Activated B cell treated with CpG ODN at 0.5 μM for 24 hours (primary cell): ENCODE results near the gene LARGE1. TPM values are rescaled to one million over a fixed set of nuclear protein-coding genes. Genes with fewer than 3 reads are reported as not detected.

Experiments
- ATAC-seq: fragments of 200-7000 bp; cut with Tn5 transposase; one replicate; pipeline ENCODE4 v1.10.0; 2021; ENCODE audit warnings: low read depth, mild to moderate bottlenecking, moderate library complexity
- CTCF ChIA-PET: fragments of 350-600 bp; sonication (Branson Sonifier 250); formaldehyde crosslinking; loops from one replicate; lab custom pipeline; 2021; ENCODE audit warnings: antibody characterized with exemption; lab: Charles Lee
- POLR2A ChIA-PET: fragments of 350-600 bp; sonication (Branson Sonifier 250); formaldehyde crosslinking; loops from one replicate; lab custom pipeline; 2021; ENCODE audit warnings: antibody characterized with exemption; lab: Charles Lee
- DNase-seq: peaks from one replicate; pipeline ENCODE4 v3.0.0; 2022
- H3K27ac Mint-ChIP-seq: one replicate; pipeline ENCODE4 v1.8.0; 2020; ENCODE audit warnings: mixed read lengths
- H3K27me3 Mint-ChIP-seq: one replicate; pipeline ENCODE4 v1.8.0; 2021; ENCODE audit warnings: mixed read lengths
- H3K36me3 Mint-ChIP-seq: one replicate; pipeline ENCODE4 v1.8.0; 2021; ENCODE audit warnings: low read depth, mixed read lengths
- H3K4me1 Mint-ChIP-seq: one replicate; pipeline ENCODE4 v1.8.0; 2021; ENCODE audit warnings: mixed read lengths
- H3K4me3 Mint-ChIP-seq: one replicate; pipeline ENCODE4 v1.8.0; 2020; ENCODE audit warnings: mild to moderate bottlenecking, mixed read lengths
- H3K9me3 Mint-ChIP-seq: one replicate; pipeline ENCODE4 v1.8.0; 2020; ENCODE audit warnings: mixed read lengths
- intact Hi-C: fragments of 100-400 bp; cut with micrococcal nuclease; formaldehyde crosslinking; loops from one replicate; pipeline ENCODE4 v1.15.1; 2024
- total RNA-seq: library from RNA; stranded (reverse); gene quantifications from 2 replicates; pipeline ENCODE4 v1.2.3, GENCODE V29; 2022
- TF ChIP-seq, protein P1 (sequence below): fragments of 200-600 bp; IDR thresholded peaks from one replicate; pipeline ENCODE4 v1.8.0; 2022; ENCODE audit warnings: antibody characterized with exemption, mild to moderate bottlenecking

LARGE1 gene
- total RNA-seq, 1 donor from 2014 or later = 22.2 TPM

DNA sequence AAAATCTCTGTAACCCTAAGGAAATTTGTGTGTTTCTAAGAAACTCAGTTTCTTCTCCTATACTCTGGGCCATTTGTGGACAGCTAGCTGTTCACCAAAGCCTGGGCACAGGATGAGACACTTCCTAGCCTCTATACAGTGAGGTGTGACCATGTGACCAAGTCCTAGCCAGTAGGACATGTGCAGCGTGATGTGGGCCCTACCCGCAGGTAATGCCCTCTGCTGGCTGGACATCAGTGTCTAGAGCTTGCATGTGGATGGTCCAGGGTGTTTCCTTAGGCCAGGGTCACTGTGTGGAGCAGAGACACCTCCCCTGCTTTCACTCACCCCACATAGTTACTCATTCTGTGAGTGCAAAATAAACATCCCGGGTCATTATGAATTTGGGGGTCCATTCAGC lies 100.5 kb downstream of the LARGE1 start:
- no peak overlapping the region for H3K27ac Mint-ChIP-seq
- TF ChIP-seq, protein P1, sequence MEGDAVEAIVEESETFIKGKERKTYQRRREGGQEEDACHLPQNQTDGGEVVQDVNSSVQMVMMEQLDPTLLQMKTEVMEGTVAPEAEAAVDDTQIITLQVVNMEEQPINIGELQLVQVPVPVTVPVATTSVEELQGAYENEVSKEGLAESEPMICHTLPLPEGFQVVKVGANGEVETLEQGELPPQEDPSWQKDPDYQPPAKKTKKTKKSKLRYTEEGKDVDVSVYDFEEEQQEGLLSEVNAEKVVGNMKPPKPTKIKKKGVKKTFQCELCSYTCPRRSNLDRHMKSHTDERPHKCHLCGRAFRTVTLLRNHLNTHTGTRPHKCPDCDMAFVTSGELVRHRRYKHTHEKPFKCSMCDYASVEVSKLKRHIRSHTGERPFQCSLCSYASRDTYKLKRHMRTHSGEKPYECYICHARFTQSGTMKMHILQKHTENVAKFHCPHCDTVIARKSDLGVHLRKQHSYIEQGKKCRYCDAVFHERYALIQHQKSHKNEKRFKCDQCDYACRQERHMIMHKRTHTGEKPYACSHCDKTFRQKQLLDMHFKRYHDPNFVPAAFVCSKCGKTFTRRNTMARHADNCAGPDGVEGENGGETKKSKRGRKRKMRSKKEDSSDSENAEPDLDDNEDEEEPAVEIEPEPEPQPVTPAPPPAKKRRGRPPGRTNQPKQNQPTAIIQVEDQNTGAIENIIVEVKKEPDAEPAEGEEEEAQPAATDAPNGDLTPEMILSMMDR = no peak
- ChIA-PET POLR2A (no interaction called here), CTCF (no interaction called here)
- intact Hi-C loops = no loop called here
- peaks cover 27% of the 10 kb centered on the region for H3K4me1 Mint-ChIP-seq
- ATAC-seq (no peak), DNase-seq (no peak)
- no peak overlapping the region for H3K4me3 Mint-ChIP-seq
- no peaks in the 10 kb centered on the region for H3K27me3 Mint-ChIP-seq
- peaks cover 9% of the 10 kb centered on the region for H3K36me3 Mint-ChIP-seq
- peaks cover 13% of the 10 kb centered on the region for H3K9me3 Mint-ChIP-seq

DNA sequence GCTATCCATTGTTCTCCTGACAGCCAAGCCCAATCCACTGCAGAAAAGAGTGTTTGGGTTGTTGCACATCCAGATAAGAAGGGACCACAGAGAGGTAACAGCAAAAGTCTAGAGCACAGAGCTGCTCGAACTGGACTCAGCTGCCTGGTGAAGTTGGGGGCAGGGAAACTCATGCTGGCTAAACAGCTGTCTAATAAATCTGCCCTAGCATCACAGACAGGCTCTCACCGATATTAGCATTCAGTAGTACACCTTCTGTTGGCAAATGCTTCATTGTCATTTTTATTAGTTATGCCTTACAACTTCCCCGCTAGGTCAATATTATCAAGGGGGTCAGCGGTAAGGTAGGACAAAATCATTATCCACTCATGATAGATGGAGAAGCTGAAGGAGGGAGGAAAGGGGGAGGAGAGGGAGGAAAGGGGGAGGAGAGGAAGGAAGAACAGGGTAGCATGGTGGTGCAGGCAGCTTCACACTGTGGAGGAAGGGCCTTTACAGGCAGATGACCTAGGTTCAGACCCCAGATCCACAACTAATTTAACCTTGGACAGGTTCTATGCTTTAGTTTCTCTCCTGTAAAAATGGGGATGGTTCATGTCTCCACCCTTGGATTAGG lies 102.7 kb downstream of the LARGE1 start:
- intact Hi-C loops = no loop called here
- peaks cover 12% of the 10 kb centered on the region for H3K36me3 Mint-ChIP-seq
- no peaks in the 10 kb centered on the region for H3K27me3 Mint-ChIP-seq
- CTCF ChIA-PET = no interaction called here
- POLR2A ChIA-PET = no interaction called here
- TF ChIP-seq, protein P1 = no peak
- no peak overlapping the region for H3K4me3 Mint-ChIP-seq
- no peaks in the 10 kb centered on the region for H3K9me3 Mint-ChIP-seq
- no peak overlapping the region for H3K27ac Mint-ChIP-seq
- ATAC-seq (no peak), DNase-seq (no peak)
- H3K4me1 Mint-ChIP-seq = peaks cover 17% of the 10 kb centered on the region

DNA sequence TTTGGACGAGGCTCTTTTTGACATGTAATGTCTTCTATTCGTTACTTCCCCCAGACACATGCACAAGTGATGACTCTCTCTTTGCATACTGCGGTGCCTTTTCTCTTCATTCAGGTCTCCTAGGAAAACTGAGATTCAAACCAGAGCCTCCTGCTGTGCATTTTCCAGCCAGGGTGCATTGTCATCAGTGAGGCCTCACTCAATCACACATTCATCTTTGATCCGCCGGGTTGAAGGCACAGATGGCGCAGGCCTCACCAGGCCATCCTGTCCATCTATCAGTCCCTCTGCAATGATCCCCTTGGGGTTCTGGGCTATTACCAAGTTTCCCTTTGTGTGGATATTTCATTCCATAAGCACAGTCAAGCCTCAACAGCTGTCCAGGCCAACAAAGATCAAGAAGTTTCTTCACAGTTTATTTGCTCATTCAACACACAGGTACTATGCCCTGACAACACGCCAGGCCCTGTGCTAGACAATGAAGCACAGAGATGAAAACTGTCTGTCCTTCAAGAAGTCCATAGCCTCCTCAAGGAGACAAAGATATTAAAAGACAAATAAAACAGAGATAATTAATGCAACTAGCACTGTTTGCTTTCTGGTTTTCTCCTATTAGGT lies 107.8 kb downstream of the LARGE1 start:
- no peaks in the 10 kb centered on the region for H3K9me3 Mint-ChIP-seq
- no peaks in the 10 kb centered on the region for H3K27me3 Mint-ChIP-seq
- ATAC-seq (no peak), DNase-seq (no peak)
- intact Hi-C loops = no loop called here
- peaks cover 20% of the 10 kb centered on the region for H3K36me3 Mint-ChIP-seq
- H3K27ac Mint-ChIP-seq = no peak overlapping the region
- H3K4me3 Mint-ChIP-seq = no peak overlapping the region
- peaks cover 34% of the 10 kb centered on the region for H3K4me1 Mint-ChIP-seq
- ChIA-PET CTCF (no interaction called here), POLR2A (no interaction called here)
- TF ChIP-seq, protein P1 = no peak

DNA sequence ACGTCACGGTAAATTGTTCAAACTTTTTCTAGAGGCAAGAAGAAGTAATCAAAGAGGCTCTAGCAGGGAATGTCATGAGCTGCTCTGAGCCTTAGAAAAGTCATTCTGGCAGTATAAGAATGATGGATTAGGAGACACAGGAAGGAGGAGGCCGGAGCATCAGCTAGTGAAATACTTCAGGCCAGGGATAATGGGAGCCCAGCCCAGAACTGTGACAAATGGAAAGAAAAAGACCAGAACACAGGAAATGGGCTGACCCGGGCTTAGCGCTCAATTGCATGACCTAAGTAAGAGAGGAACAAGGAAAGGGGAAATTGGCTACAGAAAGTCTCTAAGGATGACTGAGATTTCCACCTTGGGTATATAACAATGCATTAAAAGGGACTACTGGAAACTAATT lies 108.6 kb downstream of the LARGE1 start:
- no peak overlapping the region for H3K27ac Mint-ChIP-seq
- H3K27me3 Mint-ChIP-seq = no peaks in the 10 kb centered on the region
- TF ChIP-seq, protein P1 = no peak
- no peak overlapping the region for H3K4me3 Mint-ChIP-seq
- no peak for ATAC-seq
- POLR2A ChIA-PET = no interaction called here
- peaks cover 41% of the 10 kb centered on the region for H3K4me1 Mint-ChIP-seq
- H3K9me3 Mint-ChIP-seq = no peaks in the 10 kb centered on the region
- DNase-seq = no peak
- H3K36me3 Mint-ChIP-seq = peaks cover 20% of the 10 kb centered on the region
- CTCF ChIA-PET = no interaction called here
- intact Hi-C loops = no loop called here

DNA sequence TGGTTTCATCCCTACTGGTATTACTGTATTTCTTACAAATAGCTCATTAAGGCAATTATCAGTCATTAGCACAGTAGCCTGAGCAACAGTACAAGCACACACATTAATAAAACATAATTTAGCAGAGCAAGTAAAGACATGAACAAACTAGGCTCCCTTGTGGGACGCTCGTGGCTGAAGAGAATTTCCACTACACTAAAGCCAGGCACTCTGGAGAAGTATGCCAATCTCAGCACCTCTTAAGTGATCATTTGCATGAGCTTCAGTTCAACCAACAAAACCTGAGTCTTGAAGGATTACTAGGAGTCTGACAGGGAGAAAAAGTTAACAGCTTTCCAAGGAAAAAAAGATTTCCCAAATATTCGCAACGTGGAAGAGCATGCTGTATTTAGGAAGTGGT lies 109.1 kb downstream of the LARGE1 start:
- ATAC-seq (no peak), DNase-seq (no peak)
- H3K4me3 Mint-ChIP-seq = no peak overlapping the region
- H3K9me3 Mint-ChIP-seq = no peaks in the 10 kb centered on the region
- H3K27ac Mint-ChIP-seq = no peak overlapping the region
- intact Hi-C loops = no loop called here
- ChIA-PET POLR2A (no interaction called here), CTCF (no interaction called here)
- peaks cover 20% of the 10 kb centered on the region for H3K36me3 Mint-ChIP-seq
- TF ChIP-seq, protein P1 = no peak
- H3K4me1 Mint-ChIP-seq = peaks cover 45% of the 10 kb centered on the region
- no peaks in the 10 kb centered on the region for H3K27me3 Mint-ChIP-seq
